MM.1S (cell line): ENCODE results near the gene SPEF2.

Source experiments
- DNase-seq: peaks from one replicate; pipeline ENCODE4 v3.0.0-alpha.2; 2015
- H2AFZ ChIP-seq: fragments of 300-600 bp; sonication (generic); 2 replicates; pipeline ENCODE4 v1.6.0; 2016; ENCODE audit warnings: antibody characterized with exemption, low read length
- H3F3A ChIP-seq: fragments of 300-600 bp; sonication (generic); 2 replicates; pipeline ENCODE4 v1.6.1; 2016; ENCODE audit warnings: mild to moderate bottlenecking, antibody characterized with exemption, low read length, moderate library complexity, mixed read lengths; ENCODE audit not compliant: insufficient read depth
- H3K27ac ChIP-seq: fragments of 300-600 bp; sonication (generic); 2 replicates; pipeline ENCODE4 v1.5.1; 2016; ENCODE audit warnings: mild to moderate bottlenecking, low read length
- H3K27me3 ChIP-seq: fragments of 300-600 bp; sonication (generic); replicated peaks from 2 replicates; pipeline ENCODE4 v1.6.0; 2016; ENCODE audit warnings: low read length; ENCODE audit not compliant: insufficient read depth
- H3K36me3 ChIP-seq: fragments of 300-600 bp; sonication (generic); replicated peaks from 2 replicates; pipeline ENCODE4 v1.6.1; 2016; ENCODE audit warnings: mild to moderate bottlenecking, low read length, mixed read lengths; ENCODE audit not compliant: insufficient read depth
- H3K4me1 ChIP-seq: fragments of 300-600 bp; sonication (generic); 2 replicates; pipeline ENCODE4 v1.6.1; 2016; ENCODE audit warnings: low read length, mixed read lengths
- H3K4me2 ChIP-seq: fragments of 300-600 bp; sonication (generic); 2 replicates; pipeline ENCODE4 v1.6.0; 2016; ENCODE audit warnings: low read depth, low read length
- H3K4me3 ChIP-seq: fragments of 300-600 bp; sonication (generic); 2 replicates; pipeline ENCODE4 v1.5.1; 2016; ENCODE audit warnings: low read length, mixed read lengths
- H3K79me2 ChIP-seq: fragments of 300-600 bp; sonication (generic); 2 replicates; pipeline ENCODE4 v1.6.1; 2016; ENCODE audit warnings: mixed run types, low read length, mixed read lengths
- H3K9ac ChIP-seq: fragments of 300-600 bp; sonication (generic); 2 replicates; pipeline ENCODE4 v1.6.1; 2016; ENCODE audit warnings: low read length, mixed read lengths
- H3K9me2 ChIP-seq: fragments of 300-600 bp; sonication (generic); replicated peaks from 2 replicates; pipeline ENCODE4 v1.6.1; 2016; ENCODE audit warnings: mild to moderate bottlenecking, low read length, mixed read lengths; ENCODE audit not compliant: insufficient read depth
- H3K9me3 ChIP-seq: fragments of 300-600 bp; sonication (generic); replicated peaks from 2 replicates; pipeline ENCODE4 v1.6.1; 2016; ENCODE audit warnings: mild to moderate bottlenecking, low read length, mixed read lengths; ENCODE audit not compliant: insufficient read depth
- H4K20me1 ChIP-seq: fragments of 300-600 bp; sonication (generic); 2 replicates; pipeline ENCODE4 v1.6.1; 2016; ENCODE audit warnings: mild to moderate bottlenecking, low read length, moderate library complexity, mixed read lengths; ENCODE audit not compliant: insufficient read depth
- EZH2 ChIP-seq: fragments of 300-600 bp; sonication (generic); optimal IDR thresholded peaks from 2 replicates; pipeline ENCODE3; 2017; ENCODE audit warnings: low read depth, mild to moderate bottlenecking, antibody characterized with exemption, low read length, mixed read lengths
- EZH2phosphoT487 ChIP-seq: fragments of 300-600 bp; sonication (generic); IDR thresholded peaks from 2 replicates; pipeline ENCODE4 v1.6.1; 2018; ENCODE audit warnings: antibody characterized with exemption, low read length
- TF ChIP-seq, protein P1 (sequence below): fragments of 300-600 bp; sonication (generic); IDR thresholded peaks from 2 replicates; pipeline ENCODE4 v1.5.1; 2016; ENCODE audit warnings: antibody characterized with exemption, low read length, mixed read lengths

Gene SPEF2

DNA sequence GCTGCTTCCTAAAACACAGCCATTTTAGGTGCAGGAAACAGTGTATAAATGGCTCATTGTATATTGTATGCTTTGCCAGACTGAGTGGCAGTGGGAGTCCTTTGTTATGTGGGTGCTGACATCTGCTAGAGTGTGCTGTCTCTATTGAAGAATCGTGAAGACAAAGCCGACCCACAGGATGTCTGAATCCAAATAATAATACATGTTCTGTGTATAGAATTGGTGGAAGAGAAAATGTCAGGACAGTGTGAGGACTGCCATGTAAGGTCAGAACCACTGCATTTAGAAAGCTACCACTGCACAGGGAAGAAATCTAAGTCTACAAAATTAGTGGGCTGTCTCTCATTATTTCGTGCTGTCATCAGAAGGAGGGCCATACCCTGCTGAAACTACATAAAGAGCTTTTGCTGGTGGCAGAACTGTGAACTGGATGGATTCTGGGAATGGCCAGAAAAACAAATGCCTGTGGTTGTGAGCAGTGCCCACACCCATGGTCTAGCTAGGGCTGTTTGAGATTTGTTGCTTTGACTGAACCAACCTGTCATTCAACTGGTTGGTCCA is 241.5 kb downstream of the SPEF2 start:
- no peak overlapping the region for H3K9ac ChIP-seq
- H3K4me1 ChIP-seq, result no peaks in the 10 kb centered on the region
- H3F3A ChIP-seq, result no peaks in the 10 kb centered on the region
- H3K79me2 ChIP-seq, result no peaks in the 10 kb centered on the region
- H3K9me3 ChIP-seq, result no peaks in the 10 kb centered on the region
- H2AFZ ChIP-seq, result no peak overlapping the region
- DNase-seq, result no peak
- no peaks in the 10 kb centered on the region for H3K36me3 ChIP-seq
- no peaks in the 10 kb centered on the region for H3K27me3 ChIP-seq
- no peak overlapping the region for H3K27ac ChIP-seq
- H3K4me2 ChIP-seq, result no peak overlapping the region
- no peak overlapping the region for H3K4me3 ChIP-seq
- H4K20me1 ChIP-seq, result no peaks in the 10 kb centered on the region
- no peaks in the 10 kb centered on the region for H3K9me2 ChIP-seq
- TF ChIP-seq, protein P1, sequence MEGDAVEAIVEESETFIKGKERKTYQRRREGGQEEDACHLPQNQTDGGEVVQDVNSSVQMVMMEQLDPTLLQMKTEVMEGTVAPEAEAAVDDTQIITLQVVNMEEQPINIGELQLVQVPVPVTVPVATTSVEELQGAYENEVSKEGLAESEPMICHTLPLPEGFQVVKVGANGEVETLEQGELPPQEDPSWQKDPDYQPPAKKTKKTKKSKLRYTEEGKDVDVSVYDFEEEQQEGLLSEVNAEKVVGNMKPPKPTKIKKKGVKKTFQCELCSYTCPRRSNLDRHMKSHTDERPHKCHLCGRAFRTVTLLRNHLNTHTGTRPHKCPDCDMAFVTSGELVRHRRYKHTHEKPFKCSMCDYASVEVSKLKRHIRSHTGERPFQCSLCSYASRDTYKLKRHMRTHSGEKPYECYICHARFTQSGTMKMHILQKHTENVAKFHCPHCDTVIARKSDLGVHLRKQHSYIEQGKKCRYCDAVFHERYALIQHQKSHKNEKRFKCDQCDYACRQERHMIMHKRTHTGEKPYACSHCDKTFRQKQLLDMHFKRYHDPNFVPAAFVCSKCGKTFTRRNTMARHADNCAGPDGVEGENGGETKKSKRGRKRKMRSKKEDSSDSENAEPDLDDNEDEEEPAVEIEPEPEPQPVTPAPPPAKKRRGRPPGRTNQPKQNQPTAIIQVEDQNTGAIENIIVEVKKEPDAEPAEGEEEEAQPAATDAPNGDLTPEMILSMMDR, result no peak
- TF ChIP-seq EZH2phosphoT487 (no peak), EZH2 (no peak)

DNA sequence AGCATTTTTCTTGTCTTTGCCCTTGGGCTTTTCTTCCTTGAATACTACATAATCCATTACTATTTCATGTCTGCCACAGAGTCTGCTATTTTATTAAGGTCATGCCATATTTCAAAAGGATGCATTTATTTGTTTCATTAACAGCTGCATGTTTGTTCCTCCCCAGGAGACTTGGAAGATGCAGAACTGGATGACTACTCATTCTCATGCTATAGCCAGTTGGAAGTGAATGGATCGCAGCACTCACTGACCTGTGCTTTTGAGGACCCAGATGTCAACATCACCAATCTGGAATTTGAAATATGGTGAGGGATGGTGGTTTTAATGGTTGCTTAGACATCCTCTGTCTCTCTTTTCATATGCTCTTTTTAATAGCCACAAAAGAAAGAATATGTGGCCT is 243.0 kb downstream of the SPEF2 start:
- Histone ChIP-seq H3K36me3 (no peaks in the 10 kb centered on the region), H3F3A (no peaks in the 10 kb centered on the region), H3K4me1 (no peaks in the 10 kb centered on the region), H3K27ac (no peak overlapping the region), H3K9me2 (no peaks in the 10 kb centered on the region), H2AFZ (no peak overlapping the region), H3K9me3 (no peaks in the 10 kb centered on the region), H4K20me1 (no peaks in the 10 kb centered on the region), H3K79me2 (no peaks in the 10 kb centered on the region), H3K27me3 (no peaks in the 10 kb centered on the region), H3K4me3 (no peak overlapping the region), H3K4me2 (no peak overlapping the region), H3K9ac (no peak overlapping the region)
- TF ChIP-seq, protein P1, result no peak
- TF ChIP-seq EZH2, result no peak
- no peak for TF ChIP-seq EZH2phosphoT487
- DNase-seq, result no peak

DNA sequence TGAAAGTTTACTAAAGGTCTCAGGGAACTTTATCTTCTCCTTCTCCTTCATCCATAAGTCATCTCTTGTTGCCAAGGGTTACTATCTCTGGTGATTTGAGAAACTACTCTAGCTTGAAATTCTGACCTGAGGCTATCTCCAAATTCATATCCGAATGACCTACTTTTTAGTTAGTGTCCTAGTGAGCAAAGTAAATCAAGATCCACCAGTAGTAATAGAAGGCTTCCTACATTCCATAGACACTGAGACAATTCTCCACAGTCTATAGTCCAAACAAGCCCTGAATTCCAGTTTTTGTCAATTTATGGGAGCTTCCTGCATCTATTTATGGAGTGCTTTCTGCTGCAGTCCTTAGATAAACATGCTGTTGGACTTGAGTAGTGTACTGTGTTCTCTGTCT is 244.1 kb downstream of the SPEF2 start:
- no peaks in the 10 kb centered on the region for H3K4me1 ChIP-seq
- TF ChIP-seq, protein P1, result no peak
- no peak for TF ChIP-seq EZH2
- no peak for TF ChIP-seq EZH2phosphoT487
- no peak overlapping the region for H3K4me2 ChIP-seq
- H3K4me3 ChIP-seq, result no peak overlapping the region
- H3K9me3 ChIP-seq, result no peaks in the 10 kb centered on the region
- H2AFZ ChIP-seq, result no peak overlapping the region
- H3K27me3 ChIP-seq, result no peaks in the 10 kb centered on the region
- H4K20me1 ChIP-seq, result no peaks in the 10 kb centered on the region
- no peaks in the 10 kb centered on the region for H3K79me2 ChIP-seq
- no peak overlapping the region for H3K9ac ChIP-seq
- no peaks in the 10 kb centered on the region for H3F3A ChIP-seq
- no peaks in the 10 kb centered on the region for H3K9me2 ChIP-seq
- H3K36me3 ChIP-seq, result no peaks in the 10 kb centered on the region
- no peak for DNase-seq
- H3K27ac ChIP-seq, result no peak overlapping the region
